GM18499 (cell line): ENCODE data around the gene LIMS4.
"Not testable (repeated sequence)": the region's sequence is repeated elsewhere in the genome, so short reads cannot be mapped to it uniquely, and the experiment has no call there.

ENCODE experiments used
- ATAC-seq: cut with Tn5 transposase; IDR thresholded peaks from one replicate; pipeline ENCODE4 v1.9.1; 2021; ENCODE audit warnings: moderate number of reproducible peaks; ENCODE audit not compliant: insufficient read depth, unreplicated experiment

Gene LIMS4

DNA sequence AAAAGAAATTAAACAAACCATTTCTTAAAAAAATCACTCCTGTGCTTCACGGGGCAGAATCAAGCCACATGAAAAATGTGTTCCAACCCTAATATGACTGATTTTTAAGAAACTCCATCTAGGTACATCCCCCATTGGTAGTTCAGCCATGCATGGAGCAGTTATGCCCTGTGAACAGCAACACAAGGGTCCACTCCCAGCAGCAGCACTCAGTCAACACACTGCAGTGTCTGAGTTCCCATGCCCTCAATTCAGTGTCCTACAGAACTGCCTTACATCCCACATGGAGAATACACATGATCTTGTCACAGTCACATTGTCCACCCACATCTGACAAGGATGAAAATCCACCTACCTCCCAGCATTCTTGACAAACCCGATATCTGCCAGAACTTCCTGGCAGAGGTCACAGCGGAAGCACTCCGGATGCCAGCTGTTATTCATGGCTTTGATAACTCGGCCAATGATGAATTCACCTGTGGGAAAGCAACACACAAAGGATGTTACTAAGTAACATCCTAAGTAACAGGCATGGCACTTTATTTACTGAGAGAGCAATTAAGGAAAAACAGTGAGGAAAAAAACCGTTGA, 17.4 kb downstream of the LIMS4 start:
- not testable (repeated sequence) for ATAC-seq

DNA sequence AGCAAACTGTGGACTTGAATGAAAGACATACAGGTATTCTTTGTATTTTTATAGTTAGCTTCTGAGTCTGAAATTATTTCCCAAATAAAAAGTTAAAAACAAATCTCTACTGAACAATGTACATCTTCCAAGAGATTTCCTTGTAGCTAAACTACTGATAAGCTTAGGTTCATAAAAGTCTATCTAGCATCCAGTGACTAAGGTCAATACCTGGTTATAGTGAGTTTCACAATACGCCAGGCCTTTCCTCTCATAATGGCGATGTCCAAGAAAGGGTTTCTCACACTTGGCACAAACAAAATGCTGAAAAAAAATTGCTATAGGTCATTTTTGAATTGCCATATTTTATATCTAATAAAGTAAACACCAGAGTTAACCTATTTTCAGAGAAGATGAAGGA, 21.7 kb downstream of the LIMS4 start:
- ATAC-seq: not testable (repeated sequence)

DNA sequence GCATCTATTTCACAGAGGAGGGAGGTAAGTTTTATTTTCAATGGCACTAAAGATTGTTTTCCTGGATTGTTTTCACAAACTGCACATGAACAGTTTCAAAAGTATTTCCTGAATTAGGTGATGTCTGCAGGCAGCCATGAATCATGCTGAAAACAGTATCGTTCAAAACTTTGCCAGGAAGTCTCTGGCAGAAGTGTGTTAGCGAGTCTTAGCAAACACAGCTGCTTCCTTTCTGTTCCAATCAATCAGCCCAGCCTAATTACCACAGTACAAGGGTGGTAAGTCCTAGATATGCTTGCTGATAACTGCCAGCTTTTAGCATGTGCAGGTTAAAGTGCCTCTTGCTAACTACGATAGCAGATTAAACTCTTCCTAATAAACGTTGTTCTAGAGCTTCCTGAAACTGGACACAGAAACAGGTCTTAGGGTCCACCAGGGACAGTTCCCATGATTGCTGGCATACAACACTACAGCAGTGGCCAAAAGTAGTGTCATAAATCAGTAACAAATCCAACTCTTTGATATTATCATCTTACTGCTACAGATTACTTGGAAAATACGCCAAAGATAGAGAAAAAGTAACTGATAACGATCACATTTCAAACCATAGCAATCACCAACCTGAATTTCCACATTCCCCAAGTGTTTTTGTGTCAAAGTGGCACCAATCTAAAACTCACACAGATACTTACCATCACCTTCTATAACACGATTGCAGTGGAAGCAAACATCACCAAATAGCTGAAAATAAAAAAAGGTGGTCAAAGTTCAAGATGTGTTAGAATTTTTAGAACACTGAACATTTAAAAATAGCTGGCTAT, 23.3 kb downstream of the LIMS4 start:
- ATAC-seq: not testable (repeated sequence)

DNA sequence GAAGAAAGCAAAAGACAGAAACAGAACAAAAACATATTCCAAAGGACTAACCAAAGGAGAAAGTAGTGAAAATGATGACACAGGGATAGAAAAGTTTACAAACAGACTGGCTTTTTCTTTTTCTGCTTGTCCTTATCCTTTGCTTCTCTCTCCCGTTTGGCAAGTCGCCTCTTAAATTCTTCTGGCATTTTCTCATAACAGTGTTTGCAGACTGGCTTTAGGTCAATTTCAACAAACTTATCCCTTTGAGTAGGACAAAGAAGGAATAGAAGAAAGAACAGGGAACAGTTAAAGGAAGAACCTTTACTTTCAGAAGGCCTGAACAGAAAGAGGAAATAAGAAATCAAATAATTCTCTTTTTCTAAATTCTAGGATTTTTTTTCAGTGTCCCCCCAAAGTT, 26.0 kb downstream of the LIMS4 start:
- ATAC-seq: not testable (repeated sequence)

DNA sequence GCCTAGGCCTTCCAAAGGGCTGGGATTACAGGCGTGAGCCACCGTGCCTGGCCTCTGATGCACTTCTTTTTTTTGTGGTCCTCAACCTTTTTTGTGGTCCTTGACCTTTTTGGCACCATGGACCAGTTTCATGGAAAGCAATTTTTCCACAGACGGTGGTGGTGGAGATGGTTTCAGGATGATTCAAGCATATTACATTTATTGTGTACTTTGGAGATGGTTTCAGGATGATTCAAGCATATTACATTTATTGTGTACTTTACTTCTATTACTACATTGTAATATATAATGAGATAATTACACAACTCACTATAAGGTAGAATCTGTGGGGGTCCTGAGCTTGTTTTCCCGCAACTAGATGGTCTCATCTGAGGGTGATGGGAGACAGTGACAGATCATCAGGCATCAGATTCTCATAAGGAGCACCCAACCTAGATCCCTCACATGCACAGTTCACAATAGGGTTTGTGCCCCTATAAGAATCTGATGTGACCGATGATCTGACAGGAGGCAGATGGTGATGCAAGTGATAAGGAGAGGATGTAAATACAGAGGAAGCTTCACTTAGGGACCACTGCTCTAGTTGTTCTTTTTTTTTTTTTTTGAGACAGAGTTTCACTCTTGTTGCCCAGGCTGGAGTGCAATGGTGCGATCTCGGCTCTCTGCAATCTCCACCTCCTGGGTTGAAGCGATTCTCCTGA, 29.2 kb downstream of the LIMS4 start:
- not testable (repeated sequence) for ATAC-seq

DNA sequence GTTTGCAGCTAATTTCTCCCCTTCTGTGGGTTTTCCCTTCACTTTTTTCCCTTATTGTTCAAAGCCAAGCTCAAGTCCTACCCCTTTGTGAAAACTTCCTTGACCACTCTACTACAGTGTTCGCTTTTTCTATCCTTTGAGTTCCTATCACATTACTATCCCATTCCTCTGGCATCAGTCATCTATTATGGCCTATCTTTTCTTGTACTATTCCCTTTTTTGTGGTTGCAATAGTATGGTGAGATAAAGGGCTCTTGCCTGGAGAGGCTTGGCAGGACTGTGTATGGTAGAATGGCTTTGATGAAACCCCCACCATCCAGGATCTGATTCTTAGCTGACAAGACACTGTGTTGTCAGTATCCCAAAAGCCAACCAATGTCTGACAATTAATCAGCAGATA, 30.7 kb downstream of the LIMS4 start:
- ATAC-seq: not testable (repeated sequence)

DNA sequence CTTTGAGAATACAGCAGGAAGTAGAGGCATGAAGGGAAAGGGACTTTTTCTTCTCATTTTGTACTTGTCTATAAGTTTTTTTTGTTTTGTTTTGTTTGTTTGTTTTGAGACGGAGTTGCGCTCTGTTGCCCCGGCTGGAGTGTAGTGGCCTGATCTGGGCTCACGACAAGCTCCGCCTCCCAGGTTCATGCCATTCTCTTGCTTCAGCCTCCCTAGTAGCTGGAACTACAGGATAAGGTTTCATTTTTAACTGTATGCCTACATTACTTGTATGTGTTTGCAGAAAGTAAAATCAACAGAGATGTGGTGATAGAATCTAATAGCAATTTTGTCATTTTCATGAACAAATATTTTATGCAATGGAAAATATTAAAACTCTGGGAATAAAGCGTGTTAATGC, 38.1 kb downstream of the LIMS4 start:
- not testable (repeated sequence) for ATAC-seq

DNA sequence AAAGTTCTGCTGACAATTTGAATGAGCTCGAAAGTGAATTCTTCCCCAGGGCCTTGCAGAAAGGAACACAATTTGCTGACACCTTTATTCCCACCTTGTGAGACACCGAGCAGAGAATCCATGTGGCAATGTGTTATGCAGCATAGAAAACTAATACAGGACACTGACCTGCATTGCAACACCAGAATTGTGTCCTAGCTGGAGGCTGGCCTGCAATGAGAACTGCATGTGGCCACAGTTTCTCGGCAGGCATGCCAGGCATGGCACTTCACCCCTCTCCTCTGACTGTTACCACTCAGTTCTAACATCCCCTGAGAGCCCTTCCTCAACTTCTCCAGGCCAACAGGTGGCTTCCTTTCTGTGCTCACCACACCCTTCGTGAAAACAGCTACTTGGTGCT, 46.9 kb downstream of the LIMS4 start:
- not testable (repeated sequence) for ATAC-seq

DNA sequence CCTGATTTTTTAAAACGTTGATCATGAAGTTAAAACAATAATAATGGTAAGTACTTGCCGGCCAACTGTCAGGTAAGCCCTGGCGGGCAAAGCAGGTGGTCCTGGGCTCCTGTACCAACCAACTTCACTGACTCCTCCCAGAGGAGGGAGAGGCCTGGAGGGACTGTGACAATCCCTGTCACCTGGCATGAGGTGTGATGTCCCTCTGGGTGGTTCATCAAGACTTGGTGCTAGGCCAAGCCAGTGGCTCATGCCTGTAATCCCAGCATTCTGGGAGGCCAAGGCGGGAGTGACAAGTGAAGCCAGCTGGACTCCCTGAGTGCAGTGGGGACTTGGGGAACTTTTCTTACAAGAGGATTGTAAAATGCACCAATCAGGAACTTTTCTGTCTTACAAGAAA, 48.2 kb downstream of the LIMS4 start:
- not testable (repeated sequence) for ATAC-seq

DNA sequence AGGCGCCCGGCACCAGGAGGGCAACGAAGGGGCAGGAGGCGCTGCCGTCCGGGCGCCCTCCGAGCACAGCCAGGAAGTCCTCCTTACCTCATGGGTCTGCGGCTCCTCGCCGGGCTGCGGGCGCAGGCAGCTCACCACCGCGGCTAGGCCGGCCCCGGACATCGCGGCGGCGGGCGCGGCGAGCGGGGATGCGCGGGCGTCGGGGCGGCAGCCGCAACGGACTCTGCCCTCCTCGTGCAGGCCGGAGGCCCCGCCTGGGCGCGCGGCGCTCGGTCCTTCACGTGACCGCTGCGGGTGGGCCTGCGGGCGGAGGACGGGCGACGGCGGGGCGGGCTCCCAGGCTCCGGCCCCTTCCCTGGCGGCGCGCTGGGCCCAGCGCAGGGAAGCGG, 49.0 kb downstream of the LIMS4 start:
- not testable (repeated sequence) for ATAC-seq

DNA sequence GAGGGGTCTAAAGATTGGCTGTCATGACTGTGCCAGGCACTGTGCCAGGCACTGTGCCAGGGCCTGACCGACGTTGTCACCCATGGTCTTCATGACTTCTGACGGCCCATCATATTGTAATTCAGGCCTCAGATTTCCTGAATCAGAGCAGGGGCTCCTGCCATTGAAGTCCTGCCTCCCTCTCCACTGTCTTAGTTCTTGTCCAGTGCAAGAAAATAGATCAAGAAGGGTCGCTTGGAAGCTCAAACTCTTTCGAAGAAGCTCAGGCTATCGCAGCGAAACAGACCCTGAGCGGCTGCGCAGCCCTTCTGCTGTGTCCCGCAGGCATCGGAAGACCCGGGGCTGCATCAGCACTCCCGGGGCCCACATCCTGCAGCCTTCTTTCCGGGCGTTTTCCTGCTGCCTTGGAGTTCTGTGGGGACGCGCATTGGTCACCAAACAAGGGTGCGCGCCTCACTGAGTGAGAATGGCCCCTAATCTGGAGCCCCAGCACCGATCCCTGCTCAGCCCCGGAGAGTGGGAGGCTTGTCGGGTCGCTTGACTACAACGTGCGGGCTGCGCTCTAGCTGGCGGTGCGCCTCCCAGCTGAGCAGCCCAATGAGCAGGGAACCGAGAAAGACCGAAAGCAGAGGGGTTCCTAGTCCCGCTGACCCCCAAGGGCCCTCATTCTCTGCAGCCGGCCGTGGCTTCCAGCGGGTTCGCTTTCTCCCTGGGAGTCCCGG, 49.6 kb downstream of the LIMS4 start:
- ATAC-seq: not testable (repeated sequence)

DNA sequence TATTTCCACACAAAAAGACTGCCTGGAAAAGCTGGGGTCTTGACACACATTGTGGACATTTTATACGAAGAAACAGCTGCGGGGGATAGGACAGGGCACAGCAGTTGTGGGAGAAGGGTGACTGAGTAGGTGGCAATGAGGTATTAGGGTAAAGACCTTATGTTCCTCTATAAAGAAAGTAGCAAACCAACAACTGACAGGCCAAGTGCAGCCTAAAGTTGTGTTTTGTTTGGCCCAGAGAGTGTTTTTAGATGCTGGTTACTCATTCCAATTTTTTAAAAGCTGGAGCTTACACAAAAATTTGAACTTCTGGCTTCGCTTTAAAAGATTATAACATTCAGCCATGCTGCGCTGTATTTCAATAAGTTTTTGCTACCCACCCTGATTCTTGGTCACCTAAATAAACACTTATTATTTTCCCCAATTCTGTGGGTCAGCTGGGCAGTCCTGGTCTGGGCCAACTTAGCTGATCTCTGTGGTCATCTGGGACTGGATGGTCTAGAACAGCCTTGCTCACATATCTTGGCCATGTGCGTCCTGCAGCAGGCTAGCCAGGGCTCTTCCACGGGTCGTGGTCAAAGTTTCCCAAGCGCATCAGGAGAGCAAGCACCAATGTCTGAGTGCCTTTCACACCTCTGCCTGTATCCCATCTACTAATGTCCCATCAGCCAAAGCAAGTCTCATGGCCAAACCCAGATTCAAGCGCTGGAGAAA, 51.8 kb downstream of the LIMS4 start:
- ATAC-seq: not testable (repeated sequence)

DNA sequence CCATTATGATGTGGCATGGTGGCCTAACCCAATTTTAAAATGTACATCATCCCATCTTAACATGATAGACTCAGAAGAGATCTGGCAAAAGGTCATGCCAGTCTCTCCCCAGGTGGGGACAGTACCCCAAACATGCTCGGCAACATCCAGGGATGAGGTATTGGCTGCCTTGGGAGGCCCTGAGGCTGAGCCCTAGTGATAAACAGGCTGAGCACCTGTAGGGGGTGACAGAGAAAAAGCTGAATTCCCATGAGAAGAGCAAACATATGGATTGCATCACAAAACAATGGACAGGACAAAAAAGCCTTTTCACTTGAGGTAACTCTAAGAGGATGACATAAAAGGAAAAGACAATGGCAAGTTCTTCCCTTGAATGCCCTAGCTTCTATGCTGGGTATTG, 65.5 kb downstream of the LIMS4 start:
- not testable (repeated sequence) for ATAC-seq

DNA sequence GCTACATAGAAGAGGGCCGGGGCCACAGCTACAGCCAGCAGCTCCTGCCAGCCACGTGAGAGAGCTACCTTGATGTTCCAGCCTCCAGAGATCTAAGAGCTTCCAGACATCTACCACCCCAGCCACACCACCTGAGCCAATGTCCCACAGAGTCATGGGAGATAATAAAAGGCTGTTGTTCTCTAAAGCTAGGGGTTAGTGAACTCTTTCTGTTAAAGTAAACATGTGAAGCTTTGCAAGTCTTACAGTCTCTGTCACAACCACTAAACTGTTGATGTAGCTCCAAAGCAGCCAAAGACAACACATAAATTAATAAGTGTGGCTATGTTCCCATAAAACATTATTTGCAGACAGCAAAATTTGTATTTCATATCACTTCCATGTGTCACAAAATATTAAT, 67.6 kb downstream of the LIMS4 start:
- ATAC-seq: not testable (repeated sequence)

DNA sequence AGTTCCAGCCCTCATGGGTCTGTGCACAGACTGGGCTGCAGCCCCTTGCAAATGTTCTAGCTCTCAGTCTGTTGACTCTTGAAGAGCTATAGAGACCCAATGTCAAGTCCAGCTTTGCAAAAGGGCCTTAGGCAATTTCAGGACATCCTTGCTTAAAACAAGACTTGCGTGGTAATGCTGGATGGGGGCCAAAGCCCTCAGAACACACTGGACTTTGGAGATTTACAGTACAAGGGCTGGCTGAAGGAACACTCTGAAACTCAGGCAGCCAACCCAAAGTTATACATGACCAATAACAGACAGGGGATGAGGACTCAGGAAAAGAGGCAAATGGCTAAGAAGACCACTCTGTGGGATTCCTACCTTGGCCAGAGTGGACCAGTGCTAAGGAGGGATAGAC, 68.4 kb downstream of the LIMS4 start:
- not testable (repeated sequence) for ATAC-seq

DNA sequence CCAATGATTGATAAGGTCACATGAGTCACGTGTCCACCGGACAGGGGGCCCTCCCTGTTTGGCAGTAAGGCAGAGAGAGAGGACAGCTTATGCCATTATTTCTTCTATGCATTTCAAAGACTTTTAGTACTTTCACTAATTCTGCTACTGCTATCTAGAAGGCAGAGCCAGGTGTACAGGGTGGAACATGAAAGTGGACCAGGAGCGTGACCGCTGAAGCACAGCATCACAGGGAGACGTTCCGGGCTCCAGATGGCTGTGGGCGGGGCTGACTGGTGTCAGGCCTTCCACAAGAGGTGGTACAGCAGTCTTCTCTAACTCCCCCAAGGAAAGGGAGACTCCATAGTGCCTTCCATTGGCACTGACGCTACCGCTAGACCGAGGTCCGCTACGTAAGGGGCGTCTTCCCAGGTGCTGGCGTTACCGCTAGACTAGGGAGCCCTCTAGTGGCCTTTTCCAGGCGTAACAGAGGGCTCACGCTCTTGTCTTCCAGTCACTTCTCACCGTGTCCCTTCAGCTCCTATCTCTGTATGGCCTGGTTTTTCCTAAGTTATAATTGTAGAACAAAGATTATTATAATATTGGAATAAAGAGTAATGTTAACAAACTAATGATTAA, 71.5 kb downstream of the LIMS4 start:
- ATAC-seq: not testable (repeated sequence)

DNA sequence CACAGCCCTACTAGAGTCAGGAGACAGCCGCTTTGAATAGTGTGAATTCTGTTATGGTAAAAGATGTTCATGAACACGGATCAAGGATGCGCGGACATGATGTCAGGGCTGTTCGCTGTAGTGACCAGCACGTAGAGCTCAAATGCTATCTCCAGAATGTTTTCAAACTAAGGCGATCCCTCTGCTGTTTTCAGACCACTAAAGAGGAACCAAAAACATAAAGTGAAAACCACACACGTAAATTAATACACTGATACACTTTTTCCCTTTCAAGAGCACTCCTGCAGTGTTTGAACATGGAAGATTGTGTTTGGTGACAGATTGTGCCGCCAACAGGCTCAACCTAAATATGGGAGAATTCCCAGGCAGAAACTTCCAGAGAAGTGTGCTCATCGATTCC, 73.2 kb downstream of the LIMS4 start:
- not testable (repeated sequence) for ATAC-seq

DNA sequence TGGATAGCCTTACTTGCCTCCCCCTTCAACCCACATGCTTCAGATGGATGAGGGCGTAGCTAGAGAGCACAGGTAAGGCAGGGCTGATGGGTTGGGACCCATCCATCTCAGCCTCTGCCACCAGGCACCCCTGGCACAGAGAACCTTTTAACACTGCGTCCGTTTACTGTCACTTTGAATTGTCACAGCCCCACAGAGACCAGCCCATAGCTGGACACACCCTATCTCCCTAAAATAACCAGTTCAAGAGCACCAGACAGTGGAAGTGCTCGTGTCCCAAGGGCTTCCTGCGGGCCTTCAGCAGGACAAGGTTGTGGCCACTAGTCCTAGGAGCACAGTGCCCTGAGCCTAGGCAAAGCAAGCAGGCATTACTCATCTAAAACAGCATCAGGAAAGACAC, 76.6 kb downstream of the LIMS4 start:
- ATAC-seq: not testable (repeated sequence)
